T-helper 1 cell (primary cell): ENCODE results near the gene CYP2W1.
"Not testable (repeated sequence)": the region's sequence is repeated elsewhere in the genome, so short reads cannot be mapped to it uniquely, and the experiment has no call there.

Experiments
- DNase-seq, 5 donors: peaks; one replicate each; pipeline ENCODE4 v3.0.0-alpha.2; 2012 to 2020

The CYP2W1 gene

GRCh38 chr7:952548-953441, 30.2 kb upstream of the CYP2W1 start:
- DNase-seq, result no peak

- no peak for DNase-seq
Measured at GRCh38 chr7:953547-954327, 29.2 kb upstream of the CYP2W1 start.

GRCh38 chr7:954330-955238, 28.4 kb upstream of the CYP2W1 start, which contains the start of gene ADAP1:
ADAP1 (minus strand) TSS chr7:954680; CDS start chr7:954477, 203 bp downstream.
- peak in 1 of 5 donors; percentile 59 for DNase-seq

- DNase-seq, result no peak
Measured at GRCh38 chr7:956031-956430, 26.9 kb upstream of the CYP2W1 start.

- DNase-seq, result no peak
Measured at GRCh38 chr7:957418-958220, 25.4 kb upstream of the CYP2W1 start.

- no peak for DNase-seq
Measured at GRCh38 chr7:958221-959200, 24.5 kb upstream of the CYP2W1 start.

GRCh38 chr7:959271-959670, 23.7 kb upstream of the CYP2W1 start:
- DNase-seq, result no peak

- not testable (repeated sequence) for DNase-seq
Measured at GRCh38 chr7:959740-960139, 23.2 kb upstream of the CYP2W1 start.

- DNase-seq, result no peak
Measured at GRCh38 chr7:960269-960871, 22.6 kb upstream of the CYP2W1 start.

- DNase-seq, result not testable (repeated sequence)
Measured at GRCh38 chr7:960972-961371, 22.0 kb upstream of the CYP2W1 start.

- no peak for DNase-seq
Measured at GRCh38 chr7:961546-962400, 21.2 kb upstream of the CYP2W1 start.

- DNase-seq, result no peak
Measured at GRCh38 chr7:962401-963081, 20.4 kb upstream of the CYP2W1 start.

- DNase-seq, result peak in 1 of 5 donors; percentile 10
Measured at GRCh38 chr7:963236-964078, 19.5 kb upstream of the CYP2W1 start.

- no peak for DNase-seq
Measured at GRCh38 chr7:964401-965231, 18.4 kb upstream of the CYP2W1 start.

GRCh38 chr7:966291-967069, 16.5 kb upstream of the CYP2W1 start:
- no peak for DNase-seq
